GM19023 (cell line): ENCODE measurements around the gene SERF2.

Experiments used
- ATAC-seq: cut with Tn5 transposase; IDR thresholded peaks from one replicate; pipeline ENCODE4 v1.9.1; 2021; ENCODE audit warnings: mild to moderate bottlenecking, moderate library complexity; ENCODE audit not compliant: unreplicated experiment

SERF2 gene

GRCh38 chr15:43791993-43792760 is at the start of gene SERF2:
TSS of gene SERF2 (plus strand) at chr15:43792320. CDS start at chr15:43792377, 57 bp downstream.
- peak; percentile 87 for ATAC-seq

- peak; percentile 82 for ATAC-seq
Observed at GRCh38 chr15:43746245-43746902, 45.7 kb upstream of the SERF2 start, which contains the start of gene PDIA3. TSS of gene PDIA3 (plus strand) at chr15:43746438. CDS start at chr15:43746540, 102 bp downstream.

- ATAC-seq, result peak; percentile 11
Observed at GRCh38 chr15:43746903-43747309, 45.2 kb upstream of the SERF2 start.

GRCh38 chr15:43748376-43748775 is 43.7 kb upstream of the SERF2 start:
- ATAC-seq, result no peak

- ATAC-seq, result peak; percentile 34
Observed at GRCh38 chr15:43749690-43750345, 42.3 kb upstream of the SERF2 start.

- no peak for ATAC-seq
Observed at GRCh38 chr15:43751885-43752284, 40.2 kb upstream of the SERF2 start.

GRCh38 chr15:43762824-43763223 is 29.3 kb upstream of the SERF2 start:
- ATAC-seq, result no peak

GRCh38 chr15:43763819-43764446 is 28.2 kb upstream of the SERF2 start:
- ATAC-seq, result no peak

GRCh38 chr15:43769584-43770228 is 22.4 kb upstream of the SERF2 start:
- ATAC-seq, result no peak

GRCh38 chr15:43771816-43772215 is 20.3 kb upstream of the SERF2 start:
- no peak for ATAC-seq

- no peak for ATAC-seq
Observed at GRCh38 chr15:43772624-43773023, 19.5 kb upstream of the SERF2 start.

- no peak for ATAC-seq
Observed at GRCh38 chr15:43774062-43774461, 18.1 kb upstream of the SERF2 start.

GRCh38 chr15:43775411-43775965 is 16.6 kb upstream of the SERF2 start:
- ATAC-seq, result no peak

GRCh38 chr15:43776101-43776717 is 15.9 kb upstream of the SERF2 start:
- ATAC-seq, result peak; percentile 69

- peak; percentile 41 for ATAC-seq
Observed at GRCh38 chr15:43776718-43777266, 15.3 kb upstream of the SERF2 start, which contains the start of gene ELL3. TSS of gene ELL3 (minus strand) at chr15:43776966. CDS start at chr15:43776901, 65 bp downstream.

GRCh38 chr15:43777267-43777914 is 14.7 kb upstream of the SERF2 start:
- peak; percentile 54 for ATAC-seq

GRCh38 chr15:43779016-43779415 is 13.1 kb upstream of the SERF2 start:
- ATAC-seq, result no peak

- ATAC-seq, result no peak
Observed at GRCh38 chr15:43789409-43789808, 2.7 kb upstream of the SERF2 start.
